ENCODE results near the gene TJP2. TPM values are rescaled to one million over a fixed set of nuclear protein-coding genes. Genes with fewer than 3 reads are reported as not detected.

TJP2 gene
- total RNA-seq (2021) (155 to 159 TPM (median 156 TPM) in 3 replicates), Bru-seq, nascent RNA (percentile 53 among the genes with signal in this experiment)
- long read RNA-seq, experiment 1, full-length matches to known transcripts = 11 of 405 reads
- long read RNA-seq, experiment 1, partial matches to known transcripts = 276 of 405 reads
- long read RNA-seq, experiment 1, other reads (novel, unspliced or antisense) = 118 of 405 reads
- long read RNA-seq, experiment 2, partial matches to known transcripts = 74 of 118 reads
- long read RNA-seq, experiment 2, other reads (novel, unspliced or antisense) = 43 of 118 reads
- long read RNA-seq, experiment 3, partial matches to known transcripts = 14 of 17 reads
- long read RNA-seq, experiment 3, other reads (novel, unspliced or antisense) = 3 of 17 reads

DNA sequence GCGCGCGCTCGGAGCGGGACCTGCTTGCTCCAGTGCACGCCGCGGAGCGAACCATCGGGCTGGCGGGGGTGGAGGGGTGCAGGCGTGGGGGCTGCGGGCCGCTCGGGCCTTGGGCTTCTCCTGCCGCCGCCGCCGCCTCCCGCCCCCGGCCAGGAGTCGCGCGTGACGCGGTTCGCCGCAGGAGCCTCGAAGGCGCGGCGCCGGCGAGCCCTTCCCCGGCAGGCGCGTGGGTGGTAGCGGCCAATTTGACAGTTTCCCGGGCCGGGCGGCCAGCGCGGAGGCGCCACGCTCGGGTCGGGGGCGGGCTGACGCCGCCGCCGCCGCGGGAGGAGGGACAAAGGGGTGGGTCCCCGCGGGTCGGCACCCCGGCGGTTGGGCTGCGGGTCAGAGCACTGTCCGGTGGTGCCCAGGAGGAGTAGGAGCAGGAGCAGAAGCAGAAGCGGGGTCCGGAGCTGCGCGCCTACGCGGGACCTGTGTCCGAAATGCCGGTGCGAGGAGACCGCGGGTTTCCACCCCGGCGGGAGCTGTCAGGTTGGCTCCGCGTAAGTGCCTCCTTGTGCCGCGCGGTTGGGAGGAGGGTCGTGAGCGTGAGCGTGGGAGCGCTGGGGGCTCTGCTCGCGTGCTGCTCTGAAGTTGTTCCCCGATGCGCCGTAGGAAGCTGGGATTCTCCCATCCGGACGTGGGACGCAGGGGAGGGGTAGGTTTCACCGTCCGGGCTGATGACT is at the start of gene TJP2:
TJP2 (plus strand) TSS at position 387 of the 725 bp plus-strand sequence; CDS start at position 483, 96 bp downstream.
- Mint-ChIP-seq H3K4me1 (peaks cover 78% of the 10 kb centered on the region), H3K27me3 (ENCODE audit: low read depth) (peaks cover 6% of the 10 kb centered on the region), H3K4me3 (peak within 1 kb of the TSS; percentile 77), H3K27ac (peak within 1 kb of the TSS; percentile 75), H3K9me3 (no peaks in the 10 kb centered on the region), H3K36me3 (no peaks in the 10 kb centered on the region)
- POLR2A ChIA-PET = interaction anchor here (1.2 to 2.2 kb wide), 2 partner anchors 14 to 52 kb away, joined by 3 to 7 read pairs; no protein-coding TSS in a partner anchor
- ATAC-seq = peak; percentile 57
- CTCF ChIA-PET = interaction anchor here (0.5 to 5.1 kb wide), 9 partner anchors 10 to 138 kb away, joined by 3 to 22 read pairs (median 4); partner anchors contain the start of gene FXN
- peak; percentile 77 for DNase-seq (ENCODE audit: low spot score)
- no peak for TF ChIP-seq CBFB (CRISPR knock-in tag; IDR thresholded peaks at IDR 0.05; ENCODE audit: low read depth)
- TF ChIP-seq, protein P1, sequence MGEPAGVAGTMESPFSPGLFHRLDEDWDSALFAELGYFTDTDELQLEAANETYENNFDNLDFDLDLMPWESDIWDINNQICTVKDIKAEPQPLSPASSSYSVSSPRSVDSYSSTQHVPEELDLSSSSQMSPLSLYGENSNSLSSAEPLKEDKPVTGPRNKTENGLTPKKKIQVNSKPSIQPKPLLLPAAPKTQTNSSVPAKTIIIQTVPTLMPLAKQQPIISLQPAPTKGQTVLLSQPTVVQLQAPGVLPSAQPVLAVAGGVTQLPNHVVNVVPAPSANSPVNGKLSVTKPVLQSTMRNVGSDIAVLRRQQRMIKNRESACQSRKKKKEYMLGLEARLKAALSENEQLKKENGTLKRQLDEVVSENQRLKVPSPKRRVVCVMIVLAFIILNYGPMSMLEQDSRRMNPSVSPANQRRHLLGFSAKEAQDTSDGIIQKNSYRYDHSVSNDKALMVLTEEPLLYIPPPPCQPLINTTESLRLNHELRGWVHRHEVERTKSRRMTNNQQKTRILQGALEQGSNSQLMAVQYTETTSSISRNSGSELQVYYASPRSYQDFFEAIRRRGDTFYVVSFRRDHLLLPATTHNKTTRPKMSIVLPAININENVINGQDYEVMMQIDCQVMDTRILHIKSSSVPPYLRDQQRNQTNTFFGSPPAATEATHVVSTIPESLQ (CRISPR knock-in tag; IDR thresholded peaks at IDR 0.05) = no peak
- TF ChIP-seq GTF2I (CRISPR knock-in tag; conservative IDR thresholded peaks at IDR 0.05) = no peak
- TF ChIP-seq, protein P2, sequence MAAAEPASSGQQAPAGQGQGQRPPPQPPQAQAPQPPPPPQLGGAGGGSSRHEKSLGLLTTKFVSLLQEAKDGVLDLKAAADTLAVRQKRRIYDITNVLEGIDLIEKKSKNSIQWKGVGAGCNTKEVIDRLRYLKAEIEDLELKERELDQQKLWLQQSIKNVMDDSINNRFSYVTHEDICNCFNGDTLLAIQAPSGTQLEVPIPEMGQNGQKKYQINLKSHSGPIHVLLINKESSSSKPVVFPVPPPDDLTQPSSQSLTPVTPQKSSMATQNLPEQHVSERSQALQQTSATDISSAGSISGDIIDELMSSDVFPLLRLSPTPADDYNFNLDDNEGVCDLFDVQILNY (CRISPR knock-in tag; IDR thresholded peaks at IDR 0.05) = peak; percentile 53; the same call in 1 of the 2 replicates
- TF ChIP-seq ZNF425 (CRISPR knock-in tag; conservative IDR thresholded peaks at IDR 0.05) = no peak
- TF ChIP-seq JUN (CRISPR knock-in tag; IDR thresholded peaks at IDR 0.05) = no peak
- TF ChIP-seq NFE2L1 (CRISPR knock-in tag; IDR thresholded peaks at IDR 0.05) = no peak
- TF ChIP-seq USF1 (CRISPR knock-in tag; IDR thresholded peaks at IDR 0.05) = no peak
- TF ChIP-seq HMGXB4 (CRISPR knock-in tag; IDR thresholded peaks at IDR 0.05) = no peak; the same call in 1 of the 2 replicates
- no peak for TF ChIP-seq JAZF1 (CRISPR knock-in tag; IDR thresholded peaks at IDR 0.05)
- TF ChIP-seq SP1 (CRISPR knock-in tag; conservative IDR thresholded peaks at IDR 0.05) = no peak
- TF ChIP-seq NFATC4 (CRISPR knock-in tag; IDR thresholded peaks at IDR 0.05) = no peak
- TF ChIP-seq ZNF263 (CRISPR knock-in tag; IDR thresholded peaks at IDR 0.05; ENCODE audit: low read depth) = peak; percentile 54; the same call in 1 of the 2 replicates
- TF ChIP-seq NR3C1 (CRISPR knock-in tag; conservative IDR thresholded peaks at IDR 0.05; ENCODE audit: low read depth) = no peak
- TF ChIP-seq KAT7 (CRISPR knock-in tag; IDR thresholded peaks at IDR 0.05; ENCODE audit: borderline replicate concordance) = peak; percentile 89; the same call in 1 of the 2 replicates
- TF ChIP-seq ERG (CRISPR knock-in tag; IDR thresholded peaks at IDR 0.05) = no peak
- TF ChIP-seq GRHL2 (CRISPR knock-in tag; IDR thresholded peaks at IDR 0.05; ENCODE audit: insufficient replicate concordance, severe bottlenecking) = no peak
- TF ChIP-seq, protein P3, sequence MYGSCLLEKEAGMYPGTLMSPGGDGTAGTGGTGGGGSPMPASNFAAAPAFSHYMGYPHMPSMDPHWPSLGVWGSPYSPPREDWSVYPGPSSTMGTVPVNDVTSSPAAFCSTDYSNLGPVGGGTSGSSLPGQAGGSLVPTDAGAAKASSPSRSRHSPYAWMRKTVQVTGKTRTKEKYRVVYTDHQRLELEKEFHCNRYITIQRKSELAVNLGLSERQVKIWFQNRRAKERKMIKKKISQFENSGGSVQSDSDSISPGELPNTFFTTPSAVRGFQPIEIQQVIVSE (CRISPR knock-in tag; IDR thresholded peaks at IDR 0.05; ENCODE audit: borderline replicate concordance) = no peak
- TF ChIP-seq PRDM15 (CRISPR knock-in tag; IDR thresholded peaks at IDR 0.05) = 0 out of 2 replicates have a peak, but pooled peaks have one; percentile 8
- 0 out of 2 replicates have a peak, but pooled peaks have one; percentile 22 for TF ChIP-seq EMX1 (CRISPR knock-in tag; IDR thresholded peaks at IDR 0.05)
- peak; percentile 14; the same call in 1 of the 2 replicates for TF ChIP-seq GABPB1 (CRISPR knock-in tag; IDR thresholded peaks at IDR 0.05)
- no peak for TF ChIP-seq SOX15 (CRISPR knock-in tag; IDR thresholded peaks at IDR 0.05)
